NOMO-1 treated with DMSO at 0.1 percent for 48 hours (cell line): ENCODE data around the gene TRAPPC6A.

Experiments
- DNase-seq: peaks from one replicate; lab custom pipeline; 2025; ENCODE audit not compliant: unreplicated experiment; lab: John Stamatoyannopoulos, UW

Gene TRAPPC6A

DNA sequence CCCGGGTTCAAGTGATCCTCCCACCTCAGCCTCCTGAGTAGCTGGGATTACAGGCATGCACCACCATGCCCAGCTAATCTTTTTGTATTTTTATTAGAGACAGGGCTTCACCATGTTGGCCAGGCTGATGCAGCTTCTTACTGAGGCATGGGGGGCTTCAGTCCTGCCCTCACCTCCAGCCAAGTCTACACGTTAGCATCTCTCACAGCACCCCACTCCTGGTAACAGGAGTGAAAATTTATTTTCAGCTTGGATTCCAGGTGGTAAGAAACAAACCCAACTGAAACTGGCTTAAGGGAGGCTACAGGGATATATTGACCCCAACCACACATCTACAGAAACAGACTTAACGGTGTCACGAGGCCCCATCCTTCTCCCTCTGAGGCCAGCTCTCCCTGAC, 27.9 kb downstream of the TRAPPC6A start:
- DNase-seq: no peak

DNA sequence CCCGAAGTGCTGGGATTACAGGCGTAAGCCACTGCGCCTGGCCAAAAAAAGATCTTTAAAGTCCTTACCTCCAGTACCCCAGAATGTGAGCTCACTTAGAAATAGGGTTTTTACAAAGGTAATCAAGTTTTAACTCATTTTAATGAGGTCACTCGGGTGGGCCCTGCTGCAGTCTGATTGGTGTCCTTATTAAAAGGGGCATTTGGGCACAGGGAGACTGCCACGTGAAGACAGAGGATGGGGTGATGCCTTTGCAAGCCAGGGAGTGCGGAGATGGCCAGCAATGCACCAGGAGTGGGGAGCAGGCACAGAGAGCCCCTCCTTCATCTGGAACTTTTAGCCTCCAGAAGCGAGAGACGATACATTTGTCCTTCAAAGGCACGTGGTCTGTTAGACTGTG, 28.9 kb downstream of the TRAPPC6A start:
- no peak for DNase-seq

DNA sequence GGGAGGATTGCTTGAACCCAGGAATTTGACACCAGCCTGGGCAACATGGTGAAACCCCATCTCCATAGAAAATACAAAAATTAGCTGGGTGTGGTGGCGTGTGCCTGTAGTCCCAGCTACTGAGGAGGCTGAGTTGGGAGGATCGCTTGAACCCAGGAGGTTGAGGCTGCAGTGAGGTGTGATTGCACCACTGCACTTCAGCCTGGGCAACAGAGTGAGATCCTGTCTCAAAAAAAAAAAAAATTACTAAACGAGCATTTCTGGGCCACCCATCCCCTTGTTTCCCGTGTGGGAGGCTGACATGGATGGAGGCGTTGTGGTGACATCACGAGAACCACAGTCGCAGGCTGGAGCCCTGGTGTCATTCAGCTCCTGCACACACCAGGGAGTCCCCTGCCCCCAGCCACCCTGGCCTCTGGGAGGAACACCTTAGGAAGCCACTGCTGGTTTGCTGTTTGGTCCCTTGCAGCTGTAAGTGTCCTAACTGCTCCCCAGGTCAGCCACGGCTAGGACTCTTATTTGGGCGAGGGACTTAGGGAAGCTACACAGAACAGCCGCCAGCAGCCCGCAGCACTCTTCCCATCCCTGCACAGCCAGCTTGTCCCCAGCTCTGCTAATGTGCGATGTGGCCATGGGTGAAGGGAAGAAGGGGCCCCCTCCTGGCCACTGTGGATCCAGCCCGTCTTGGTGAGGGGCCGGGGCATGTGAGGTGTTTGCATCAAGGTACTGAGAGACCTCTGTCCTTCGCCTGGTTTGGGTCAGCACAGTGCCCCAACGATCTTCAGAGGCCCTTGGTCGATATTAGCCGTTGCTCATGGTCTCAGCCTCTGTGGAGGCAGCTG, 30.0 kb downstream of the TRAPPC6A start:
- no peak for DNase-seq

DNA sequence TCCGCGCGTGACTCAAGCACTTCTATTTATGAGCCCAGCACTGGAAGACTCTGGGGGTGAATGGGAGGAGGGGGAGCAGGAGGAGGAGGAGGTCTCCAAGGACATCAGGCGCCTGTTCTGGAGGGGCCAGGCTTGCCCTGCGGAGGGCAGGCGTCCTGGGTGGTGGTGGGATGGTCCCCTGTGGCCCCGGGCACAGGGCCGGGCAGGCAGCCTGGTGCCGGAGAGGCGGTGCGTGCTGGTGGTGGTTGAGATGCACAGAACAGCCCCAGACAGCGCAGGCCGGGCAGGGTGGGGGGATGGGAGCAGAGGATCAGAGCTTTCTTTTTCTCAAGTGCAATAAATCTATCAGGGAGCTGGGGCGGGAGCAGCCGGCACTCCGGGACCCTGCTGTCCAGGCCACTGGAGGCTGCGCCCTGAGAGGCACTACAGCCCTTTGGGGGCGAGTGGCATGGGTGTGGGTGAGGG, 31.3 kb downstream of the TRAPPC6A start:
- DNase-seq: no peak

DNA sequence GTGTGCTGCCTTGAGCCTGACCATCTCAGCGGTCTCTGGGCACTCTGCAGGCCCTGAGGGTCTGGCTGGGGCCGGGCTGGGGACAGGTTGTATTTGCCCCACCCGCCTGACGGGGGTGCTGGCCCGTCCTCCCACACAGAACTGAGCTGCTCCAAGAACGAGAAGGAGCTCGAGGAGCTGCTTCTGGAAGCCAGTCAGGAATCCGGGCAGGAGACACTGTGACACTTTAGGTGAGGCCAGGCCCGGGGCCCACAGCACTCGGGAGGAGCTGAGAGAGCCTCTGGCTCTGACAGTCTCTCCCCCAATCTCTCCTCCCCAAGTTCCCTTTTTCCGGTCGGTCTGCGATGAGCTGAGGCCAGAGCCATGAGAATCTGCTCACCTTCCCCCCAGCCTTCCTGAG, 31.8 kb downstream of the TRAPPC6A start:
- DNase-seq: no peak

DNA sequence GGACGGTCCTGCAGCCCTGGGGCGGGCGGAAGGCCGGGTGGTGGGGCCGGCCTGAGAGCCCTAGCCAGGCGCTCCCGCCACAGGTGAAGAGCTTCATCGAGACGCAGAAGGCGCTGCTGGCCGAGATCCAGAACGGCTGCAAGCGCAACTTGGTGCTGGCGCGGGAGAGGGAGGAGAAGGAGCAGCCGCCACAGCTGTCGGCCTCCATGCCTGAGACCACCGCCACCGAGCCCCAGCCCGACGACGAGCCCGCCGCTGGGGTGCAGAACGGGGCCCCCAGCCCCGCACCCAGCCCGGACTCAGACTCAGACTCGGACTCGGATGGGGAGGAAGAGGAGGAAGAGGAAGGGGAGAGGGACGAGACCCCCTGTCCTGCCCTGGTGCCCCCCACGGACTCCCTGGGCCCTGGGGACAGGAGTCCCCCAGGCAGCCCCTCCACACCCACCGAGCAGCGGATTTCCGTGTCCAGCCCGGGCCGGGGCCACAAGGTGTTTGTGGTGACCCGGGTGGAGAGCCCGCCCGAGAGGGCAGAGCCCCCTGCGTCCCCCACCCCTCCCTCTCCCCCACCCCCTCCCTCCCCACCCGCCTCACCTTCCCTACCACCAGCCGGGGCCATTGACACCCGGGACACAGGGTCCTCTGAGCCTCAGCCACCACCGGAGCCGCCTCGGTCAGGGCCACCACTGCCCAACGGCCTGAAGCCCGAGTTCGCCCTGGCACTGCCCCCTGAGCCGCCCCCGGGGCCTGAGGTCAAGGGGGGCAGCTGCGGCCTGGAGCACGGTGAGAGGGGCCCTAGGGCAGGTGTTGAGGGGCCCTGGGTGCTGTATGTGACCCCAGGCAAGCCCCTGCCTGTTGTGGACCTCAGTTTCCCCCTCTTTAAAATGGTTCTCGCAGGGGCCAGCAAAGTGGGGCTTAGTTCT, 32.5 kb downstream of the TRAPPC6A start:
- DNase-seq: no peak

DNA sequence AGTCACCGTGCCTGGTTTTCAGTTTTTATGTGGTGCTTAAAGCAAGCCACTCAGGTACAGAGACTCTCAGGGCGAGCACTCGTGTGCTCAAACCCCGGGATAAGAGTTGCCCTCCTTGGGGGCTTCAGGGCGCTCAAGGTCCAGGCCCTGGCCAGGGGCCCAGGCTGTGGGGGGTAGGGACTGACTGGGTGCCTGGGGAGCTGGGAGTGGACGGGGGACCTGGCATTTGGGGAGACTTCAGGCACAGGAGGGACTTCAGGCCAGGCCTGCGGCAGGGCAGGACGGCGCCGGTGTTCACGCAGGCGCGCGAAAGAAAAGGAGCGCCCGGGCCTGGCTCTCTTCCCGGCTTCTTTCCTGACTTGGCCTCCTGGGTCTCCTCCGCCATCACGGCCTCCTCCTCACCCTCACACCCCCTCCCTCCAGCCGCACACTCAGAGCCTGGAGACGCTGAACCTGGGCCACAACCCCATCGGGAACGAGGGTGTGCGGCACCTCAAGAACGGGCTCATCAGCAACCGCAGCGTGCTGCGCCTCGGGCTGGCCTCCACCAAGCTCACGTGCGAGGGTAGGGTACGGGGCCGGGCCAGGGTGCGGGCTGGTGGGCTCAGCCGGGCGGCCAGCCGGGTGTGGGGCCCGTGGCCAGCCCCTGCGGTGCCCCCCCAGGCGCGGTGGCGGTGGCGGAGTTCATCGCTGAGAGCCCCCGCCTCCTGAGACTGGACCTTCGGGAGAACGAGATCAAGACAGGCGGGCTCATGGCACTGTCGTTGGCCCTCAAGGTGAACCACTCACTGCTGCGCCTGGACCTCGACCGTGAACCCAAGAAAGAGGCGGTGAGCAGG, 33.4 kb downstream of the TRAPPC6A start:
- no peak for DNase-seq

DNA sequence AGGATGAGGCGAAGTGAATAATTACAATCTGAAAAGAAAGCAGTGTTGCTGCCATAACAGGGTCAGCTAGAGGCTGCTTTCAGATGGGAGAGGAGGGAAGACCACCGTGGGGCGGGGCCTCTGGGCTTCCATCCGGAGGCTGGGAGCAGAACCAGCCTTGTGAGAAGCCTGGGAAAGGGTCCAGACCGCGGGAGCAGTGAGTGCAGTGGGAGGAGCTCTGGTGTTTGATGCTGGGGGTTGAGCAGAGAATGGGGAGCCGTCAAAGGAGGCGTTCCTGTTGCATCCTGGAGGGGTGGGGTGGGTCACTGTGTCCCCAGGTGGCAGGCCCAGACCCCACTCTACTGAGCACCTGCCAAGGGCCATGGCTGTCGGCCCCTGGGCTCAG, 35.3 kb downstream of the TRAPPC6A start:
- no peak for DNase-seq

DNA sequence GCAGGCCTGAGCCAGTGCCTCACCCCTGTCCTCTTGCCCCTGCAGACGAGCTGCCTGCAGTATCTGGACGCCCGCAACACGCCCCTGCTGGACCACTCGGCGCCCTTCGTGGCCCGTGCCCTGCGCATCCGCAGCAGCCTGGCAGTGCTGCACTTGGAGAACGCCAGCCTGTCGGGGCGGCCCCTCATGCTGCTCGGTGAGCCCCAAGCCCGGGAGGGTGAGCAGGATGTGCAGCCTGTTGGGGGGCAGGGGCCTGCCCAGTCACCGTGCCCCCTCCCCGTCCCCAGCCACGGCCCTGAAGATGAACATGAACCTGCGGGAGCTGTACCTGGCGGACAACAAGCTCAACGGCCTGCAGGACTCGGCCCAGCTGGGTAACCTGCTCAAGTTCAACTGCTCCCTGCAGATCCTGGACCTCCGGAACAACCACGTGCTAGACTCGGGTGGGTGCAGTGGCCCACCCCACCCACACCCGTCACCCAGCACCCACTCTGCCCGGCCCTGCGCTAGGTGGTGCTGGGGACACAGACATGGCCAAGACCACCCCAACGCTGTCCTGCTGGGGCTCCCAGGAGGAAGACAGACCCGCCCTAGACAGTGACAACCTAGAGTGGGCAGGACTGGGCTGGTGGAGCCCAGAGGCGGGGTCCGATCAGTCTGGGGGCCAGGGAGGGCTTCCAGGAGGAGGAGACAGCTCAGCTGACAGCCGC, 35.9 kb downstream of the TRAPPC6A start:
- DNase-seq: no peak

DNA sequence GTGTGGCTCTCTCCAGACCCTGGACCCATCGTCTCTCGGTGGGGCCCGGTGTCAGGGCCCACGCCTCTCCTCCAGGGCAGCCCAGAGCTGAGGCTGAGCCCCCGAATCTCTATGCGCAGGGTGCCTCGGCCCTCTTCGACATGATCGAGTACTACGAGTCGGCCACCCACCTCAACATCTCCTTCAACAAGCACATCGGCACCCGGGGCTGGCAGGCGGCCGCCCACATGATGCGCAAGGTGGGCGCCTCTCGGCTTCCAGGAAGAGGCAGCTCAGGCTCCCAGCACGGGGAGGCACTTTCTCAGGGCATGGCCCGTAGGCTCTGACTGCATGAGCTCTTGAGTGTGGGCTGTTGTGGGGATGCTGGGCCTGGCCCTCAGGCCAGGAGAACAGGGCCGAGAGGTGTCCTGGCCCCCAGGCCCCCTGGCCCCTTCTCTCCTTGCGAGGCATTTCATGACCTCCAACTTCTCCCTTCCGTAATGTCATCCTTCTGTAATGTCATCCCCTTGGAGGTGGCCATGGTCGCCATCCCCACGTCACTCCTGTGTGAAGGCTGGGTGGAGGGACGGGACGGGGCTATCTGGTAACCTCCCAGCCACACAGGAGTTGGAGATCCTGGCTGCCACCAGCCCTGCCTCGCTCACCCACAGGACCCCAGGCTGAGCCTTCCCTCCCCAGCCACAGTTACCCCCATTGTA, 36.7 kb downstream of the TRAPPC6A start:
- no peak for DNase-seq

DNA sequence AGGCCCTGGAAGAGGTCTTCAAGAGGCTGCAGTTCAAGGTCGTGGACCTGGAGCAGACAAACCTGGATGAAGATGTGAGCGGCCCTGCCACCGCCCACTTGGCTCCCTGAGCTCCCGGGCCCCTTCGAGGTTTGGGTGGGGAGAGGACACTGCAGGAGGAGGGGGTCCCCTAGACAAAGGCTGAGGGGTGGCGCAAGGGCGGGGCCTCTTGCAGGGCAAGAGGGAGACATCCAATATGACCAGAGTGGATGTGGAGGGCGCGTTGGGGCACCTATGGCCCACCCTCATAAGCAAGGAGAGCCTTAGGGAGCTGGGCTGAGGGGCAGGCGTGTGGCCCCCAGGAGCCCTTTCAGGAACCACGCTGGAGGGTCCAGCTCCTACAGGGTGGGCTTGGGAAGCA, 37.5 kb downstream of the TRAPPC6A start:
- no peak for DNase-seq

DNA sequence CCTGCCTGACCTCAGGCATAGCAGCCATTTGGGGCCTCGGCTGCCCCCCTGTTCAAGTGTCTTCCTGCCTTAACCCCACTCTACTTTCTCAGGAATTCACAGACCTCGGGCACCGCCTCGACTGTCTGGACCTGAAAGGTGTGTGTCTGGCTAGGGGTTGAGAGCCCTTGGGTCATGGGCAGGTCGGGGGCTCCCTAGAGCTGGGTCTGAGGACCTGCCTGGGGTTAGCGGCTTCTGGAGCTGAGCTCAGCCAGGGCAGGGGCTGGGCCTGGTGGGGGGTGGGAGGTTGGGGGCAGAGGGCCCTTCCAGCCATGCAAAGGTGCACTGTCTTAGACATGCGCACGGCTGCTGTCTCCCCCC, 37.9 kb downstream of the TRAPPC6A start:
- DNase-seq: no peak

DNA sequence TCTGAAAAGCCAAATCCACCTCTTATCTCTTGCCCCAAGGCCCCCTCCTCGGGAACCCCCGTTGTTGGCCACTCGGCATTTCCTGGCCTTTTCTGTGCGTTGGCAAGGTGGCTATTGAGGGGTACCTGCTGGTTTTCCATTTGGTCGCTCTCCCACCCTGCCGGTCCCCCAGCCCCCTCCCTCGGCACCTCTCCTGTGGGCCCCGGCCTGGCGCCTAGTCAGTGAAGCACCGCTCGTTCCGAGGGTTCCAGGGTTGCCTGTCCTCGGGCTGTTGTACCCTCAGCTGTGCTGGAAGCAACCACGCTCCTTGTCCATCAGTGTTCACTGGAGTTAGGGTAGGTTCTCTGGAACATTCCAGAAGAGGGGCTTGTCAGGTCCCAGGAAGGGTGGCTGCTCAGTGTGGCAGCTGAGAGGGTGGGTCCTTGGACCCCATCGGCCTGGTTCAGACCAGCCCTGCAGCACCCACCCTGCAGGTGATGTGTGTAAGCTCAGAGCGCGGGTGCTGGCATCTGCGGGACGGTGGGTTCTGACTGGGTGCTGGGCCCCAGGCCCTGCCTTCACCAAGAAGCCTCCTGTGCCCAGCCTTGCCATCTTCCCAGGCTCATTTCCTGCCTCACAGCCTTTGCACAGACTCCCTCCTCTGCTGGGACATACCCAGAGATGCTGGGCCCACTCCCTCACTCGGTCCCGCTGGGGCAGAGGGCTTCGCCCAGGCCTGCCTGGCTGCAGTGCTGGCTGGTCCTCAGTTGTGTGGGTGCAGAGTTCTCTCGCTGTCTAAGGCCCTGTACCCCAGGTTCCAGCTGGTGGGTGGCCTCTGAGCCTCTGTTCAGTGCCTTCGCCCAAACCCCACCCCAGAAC, 38.5 kb downstream of the TRAPPC6A start:
- DNase-seq: no peak

DNA sequence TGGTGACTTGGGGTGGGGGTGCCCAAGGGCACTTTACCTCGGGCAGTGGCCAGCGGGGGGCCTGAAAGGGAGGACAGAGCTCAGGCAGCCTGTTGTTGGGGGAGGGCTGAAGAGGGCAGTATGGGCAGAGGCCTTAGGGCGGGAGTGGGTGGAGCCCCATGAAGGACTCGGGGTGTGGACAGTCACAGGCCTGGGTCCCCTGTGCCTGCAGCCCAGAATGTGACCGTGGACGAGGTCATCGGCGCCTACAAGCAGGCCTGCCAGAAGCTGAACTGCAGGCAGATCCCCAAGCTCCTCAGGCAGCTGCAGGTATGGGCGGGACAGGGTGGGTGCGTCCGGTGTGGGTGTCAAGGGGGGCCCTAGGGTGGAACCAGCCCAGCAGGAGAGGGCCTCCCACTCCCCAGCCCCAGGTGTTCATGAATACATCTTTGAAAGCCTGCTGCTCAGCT, 39.7 kb downstream of the TRAPPC6A start:
- no peak for DNase-seq

DNA sequence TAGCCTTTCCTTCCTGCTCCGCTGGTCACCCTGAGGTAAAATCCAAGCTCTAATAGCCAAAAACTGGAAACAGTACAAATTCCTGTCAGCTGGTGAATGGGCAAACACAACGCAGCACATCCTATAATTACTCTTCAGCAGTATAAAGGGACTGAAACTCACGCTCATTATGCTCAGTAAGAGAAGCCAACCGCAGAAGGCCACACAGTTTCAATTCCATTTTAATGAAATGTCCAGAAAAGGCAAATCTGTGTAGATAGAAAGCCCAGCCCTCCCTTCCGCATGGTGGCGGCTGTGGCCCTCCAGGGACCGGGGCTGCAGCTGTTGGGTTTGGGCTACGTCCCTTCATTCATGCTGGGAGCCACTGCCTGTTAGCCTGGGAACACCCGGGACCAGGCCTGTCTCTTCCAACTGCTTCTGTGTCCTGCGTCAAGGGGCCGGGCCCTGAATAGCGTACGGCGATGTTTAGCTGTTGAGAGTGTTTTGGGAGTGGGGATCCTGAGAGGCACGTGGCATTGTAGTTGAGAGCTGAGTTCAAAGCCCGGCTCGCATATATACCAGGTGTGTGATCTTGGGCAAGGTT, 40.8 kb downstream of the TRAPPC6A start:
- no peak for DNase-seq

DNA sequence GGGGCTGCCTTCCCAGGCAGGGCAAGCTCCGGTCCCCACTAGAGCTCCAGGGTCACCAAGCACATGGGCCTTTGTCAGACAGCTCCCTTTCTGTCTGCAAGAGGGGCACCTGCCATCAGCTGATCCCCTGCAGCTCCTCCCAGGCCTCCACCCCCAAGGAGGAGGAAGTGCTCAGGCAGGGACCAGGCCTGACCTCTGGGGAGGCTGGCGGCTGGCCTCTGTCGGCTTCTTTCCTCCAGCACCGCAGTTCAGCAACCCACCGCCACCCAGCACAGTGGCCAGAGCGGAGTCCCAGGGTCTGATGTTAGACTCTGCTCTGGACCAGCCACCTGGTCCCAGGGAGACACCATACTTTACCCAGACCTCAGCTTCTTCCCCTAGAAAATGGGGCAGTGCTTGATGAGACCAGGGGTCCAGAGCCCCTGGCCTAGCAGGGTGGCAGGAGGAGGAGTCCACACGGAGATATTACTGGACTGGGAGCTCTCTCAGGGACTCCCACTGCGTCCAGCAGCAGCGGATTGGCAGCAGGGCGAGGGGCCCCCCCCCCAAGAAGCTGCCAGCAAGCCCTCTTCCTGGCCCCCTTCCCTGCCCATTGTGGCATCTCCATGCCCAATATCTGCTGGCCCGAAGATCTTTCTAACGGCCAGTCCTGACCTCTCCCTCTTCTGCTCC, 41.4 kb downstream of the TRAPPC6A start:
- DNase-seq: no peak

DNA sequence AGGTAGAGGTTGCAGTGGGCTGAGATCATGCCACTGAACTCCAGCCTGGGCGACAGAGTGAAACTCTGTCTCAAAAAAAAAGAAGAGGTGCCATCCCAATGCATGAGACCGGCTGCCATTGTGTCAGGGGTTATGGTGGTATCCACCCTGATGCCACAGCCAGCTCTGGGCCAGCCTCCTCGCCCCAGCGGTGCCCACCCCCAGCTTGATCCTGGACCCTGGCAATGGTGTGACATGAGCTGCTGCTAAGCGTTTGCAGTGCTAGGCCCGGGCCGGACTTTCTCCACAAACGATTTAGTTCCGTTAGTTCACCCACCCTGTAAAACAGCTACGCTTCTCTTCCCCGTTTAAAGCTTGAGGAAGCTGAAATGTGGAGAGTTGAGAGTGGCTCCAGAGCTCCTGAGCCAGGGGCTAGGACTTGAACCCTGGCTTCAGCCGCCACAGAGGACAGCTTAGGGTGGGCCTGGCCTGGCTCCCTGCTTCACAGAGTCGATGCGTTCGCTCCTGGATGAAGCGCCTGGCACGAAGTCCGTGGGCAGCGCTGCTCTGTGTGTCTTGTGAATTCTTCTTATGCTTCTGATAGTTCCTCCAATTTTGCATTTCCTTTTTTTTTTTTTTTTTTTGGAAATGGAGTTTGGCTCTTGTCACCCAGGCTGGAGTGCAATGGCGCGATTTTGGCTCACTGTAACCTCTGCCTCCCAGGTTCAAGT, 42.7 kb downstream of the TRAPPC6A start:
- no peak for DNase-seq
